ENCODE results near the gene HIVEP3. TPM values are rescaled to one million over a fixed set of nuclear protein-coding genes. Genes with fewer than 3 reads are reported as not detected.

Gene HIVEP3
- total RNA-seq, 1 experiment from 2014 or later: 1.4 TPM

- no peak overlapping the region for H3K4me2 ChIP-seq (ENCODE audit: insufficient read depth, insufficient read length, low read length)
- H3K36me3 Mint-ChIP-seq (ENCODE audit: insufficient read depth in 1 of 3, low read depth in 3 of 3): no peaks in the 10 kb centered on the region
- H4K20me1 ChIP-seq (ENCODE audit: control insufficient read depth, insufficient read depth, insufficient read length): no peaks in the 10 kb centered on the region
- no peak overlapping the region for H3K23ac ChIP-seq (ENCODE audit: insufficient read length, low read depth, low read length)
- H2BK120ac ChIP-seq (ENCODE audit: low read depth, low read length, poor library complexity, severe bottlenecking): no peak overlapping the region
- H2BK5ac ChIP-seq (ENCODE audit: insufficient read length, low read length): no peak overlapping the region
- H3K27ac Mint-ChIP-seq: peak overlapping the region in 1 of 3 experiments; percentile 39; a peak in 1 of 7 replicates
- peaks cover 27% of the 10 kb centered on the region in 2 experiments for H3K4me1 Mint-ChIP-seq
- no peak overlapping the region for H3T11ph ChIP-seq (ENCODE audit: low read length)
- no peak overlapping the region for H2BK20ac ChIP-seq (ENCODE audit: low read depth, low read length, poor library complexity, severe bottlenecking)
- no peak overlapping the region for H3K9ac ChIP-seq (ENCODE audit: extremely low read depth, insufficient read length, low read length)
- no CpG with 5 or more reads among the region's 5 CpGs for WGBS (ENCODE audit: extremely low coverage, insufficient read length, low lambda C conversion rate)
- H2BK12ac ChIP-seq (ENCODE audit: insufficient read length, low read depth, low read length): no peak overlapping the region
- no peak overlapping the region for H3K18ac ChIP-seq (ENCODE audit: insufficient read length, low read depth, low read length)
- no peaks in the 10 kb centered on the region for H3K4me1 ChIP-seq (ENCODE audit: insufficient read depth, low read length)
- H3K79me1 ChIP-seq (ENCODE audit: insufficient read depth, low read depth, low read length, poor library complexity, severe bottlenecking): no peaks in the 10 kb centered on the region
- H3K27me3 ChIP-seq (ENCODE audit: insufficient read depth, low read length): no peaks in the 10 kb centered on the region; the same call in 1 of the 2 replicates
- no peak overlapping the region for H3K56ac ChIP-seq (ENCODE audit: insufficient read length, low read depth, low read length)
- H4K8ac ChIP-seq (replicated peaks; ENCODE audit: insufficient read length, low read depth, low read length): no peak overlapping the region
- H2BK15ac ChIP-seq (ENCODE audit: low read depth, low read length): no peak overlapping the region
- H3K9me3 ChIP-seq (ENCODE audit: control insufficient read depth, low read depth, low read length): no peaks in the 10 kb centered on the region
- H2AK5ac ChIP-seq (ENCODE audit: insufficient read length, low read length): no peak overlapping the region
- no peak overlapping the region for H4K5ac ChIP-seq (ENCODE audit: insufficient read length, low read depth, low read length)
- no peaks in the 10 kb centered on the region for H3K9me3 Mint-ChIP-seq
- no peak for TF ChIP-seq CTCF (conservative IDR thresholded peaks at IDR 0.05)
- H3K23me2 ChIP-seq (ENCODE audit: insufficient read length, low read depth, low read length, poor library complexity, severe bottlenecking): no peaks in the 10 kb centered on the region
- no peak overlapping the region for H3K27ac ChIP-seq (ENCODE audit: insufficient read length, low read depth, low read length)
- no peak overlapping the region for H3K14ac ChIP-seq (ENCODE audit: insufficient read depth, low read length)
- H3K79me2 ChIP-seq (ENCODE audit: insufficient read depth, low read length): no peaks in the 10 kb centered on the region
- H2AFZ ChIP-seq (ENCODE audit: low read length): no peak overlapping the region
- H4K91ac ChIP-seq (ENCODE audit: insufficient read length, low read depth, low read length): no peak overlapping the region
- H3K27me3 Mint-ChIP-seq (ENCODE audit: low read depth): peaks cover 15% of the 10 kb centered on the region
- no peak overlapping the region for H3K4ac ChIP-seq (ENCODE audit: low read depth, low read length)
- no peak overlapping the region for H3K4me3 Mint-ChIP-seq
- DNase-seq: no peak
Observed at GRCh38 chr1:41498391-41498790, 420.3 kb downstream of the HIVEP3 start.

All from H9 (cell line).